ENCODE data around the gene AURKB. TPM values are rescaled to one million over a fixed set of nuclear protein-coding genes. Genes with fewer than 3 reads are reported as not detected.

Gene AURKB
- total and polyA plus RNA-seq, 2 of the 13 experiments (the other 11 are each of a cell fraction or from before 2014, with no cell fraction given), result 29.5 to 75.3 TPM

GRCh38 chr17:8244768-8245167, 34.4 kb upstream of the AURKB start (continued):
- no peak for TF ChIP-seq ZBTB33 (CRISPR knock-in tag; IDR thresholded peaks at IDR 0.05)
- TF ChIP-seq ZBTB37 (CRISPR knock-in tag; IDR thresholded peaks at IDR 0.05), result no peak

GRCh38 chr17:8243827-8244226, 33.5 kb upstream of the AURKB start:
- no TSS peak for BruUV-seq (replicated peaks)
- ATAC-seq, result no peak
- no peak for DNase-seq (ENCODE audit: low spot score)
- in situ Hi-C loops (cut with HindIII; ENCODE audit: extremely low pct_ligation_motif_present, low pct_unique_long_range_greater_than_20kb), result no loop called here
- H3K27ac ChIP-seq (ENCODE audit: extremely low read length, insufficient read depth, low read length), result no peak overlapping the region
- H3K27me3 ChIP-seq (ENCODE audit: control insufficient read depth in 1 of 2, insufficient read depth in 2 of 2, low read length in 2 of 2), result no peaks in the 10 kb centered on the region; a peak in 1 of 5 replicates
- WGBS (ENCODE audit: low lambda C conversion rate), result 88% methylated on average over 5 of the region's 5 CpGs
- peaks cover 2 to 32% of the 10 kb centered on the region in 2 experiments; a peak in 4 of 5 replicates for H3K36me3 ChIP-seq (replicated peaks in 1 of 2; ENCODE audit: control insufficient read depth in 1 of 2, insufficient read depth in 2 of 2, low read length in 2 of 2)
- intact Hi-C loops (cut with micrococcal nuclease; ENCODE audit: unreplicated experiment), result no loop called here
- peaks cover 23% of the 10 kb centered on the region for H3K4me1 ChIP-seq (ENCODE audit: insufficient read depth, low read length)
- FAIRE-seq, result no peak
- no peak overlapping the region for H3K4me3 ChIP-seq (replicated peaks in 1 of 3; ENCODE audit: insufficient read depth in 1 of 3, low read depth in 2 of 3, low read length in 3 of 3)
- no peak overlapping the region for H2AFZ ChIP-seq (ENCODE audit: low read length)
- POLR2A ChIA-PET, result interaction anchor here (1.2 kb wide), 1 partner anchor 45 kb away, joined by 3 read pairs; the partner anchor contains the start of gene RANGRF
- H3K79me2 ChIP-seq (ENCODE audit: insufficient read depth, low read length), result peaks cover 33% of the 10 kb centered on the region
- no peak overlapping the region for H3K4me2 ChIP-seq (ENCODE audit: low read depth, low read length)
- CTCF ChIA-PET (ENCODE audit: low intra/inter-chr PET ratio, low total read pairs), result no interaction called here
- H3K9me3 ChIP-seq (ENCODE audit: low read length), result no peaks in the 10 kb centered on the region
- H4K20me1 ChIP-seq (ENCODE audit: insufficient read depth, low read length), result no peaks in the 10 kb centered on the region; the same call in 1 of the 2 replicates
- H3K9ac ChIP-seq (ENCODE audit: insufficient read depth, low read depth, low read length), result no peak overlapping the region
- TF ChIP-seq ZBTB33 (CRISPR knock-in tag; IDR thresholded peaks at IDR 0.05) (peak; percentile 84), ZNF17 (CRISPR knock-in tag; IDR thresholded peaks at IDR 0.05) (no peak), PHF21A (CRISPR knock-in tag; IDR thresholded peaks at IDR 0.05) (no peak), CTCF (CRISPR knock-in tag; IDR thresholded peaks at IDR 0.05) (peak; percentile 18; the same call in 1 of the 2 replicates), SMC3 (IDR thresholded peaks at IDR 0.05; ENCODE audit: low read length) (no peak), ZNF770 (CRISPR knock-in tag; IDR thresholded peaks at IDR 0.05) (peak; percentile 79; the same call in 1 of the 2 replicates), MYPOP (CRISPR knock-in tag; IDR thresholded peaks at IDR 0.05) (no peak), ZNF264 (CRISPR knock-in tag; IDR thresholded peaks at IDR 0.05) (no peak), NFIC (IDR thresholded peaks at IDR 0.05; ENCODE audit: low read length) (no peak), ATM (IDR thresholded peaks at IDR 0.05; ENCODE audit: borderline replicate concordance) (no peak), RARA (CRISPR knock-in tag; IDR thresholded peaks at IDR 0.05) (peak; percentile 36; the same call in 1 of the 2 replicates)

All from HepG2 (cell line).